ENCODE results near the gene RNF133.

The RNF133 gene

GRCh38 chr7:122724366-122724765 lies 25.4 kb upstream of the RNF133 start:
- Histone ChIP-seq H3K9me3 (ENCODE audit: insufficient read depth, low read length) (no peaks in the 10 kb centered on the region), H3K27ac (ENCODE audit: low read length) (no peak overlapping the region), H3K79me2 (ENCODE audit: low read length) (no peaks in the 10 kb centered on the region), H3K9ac (ENCODE audit: low read length) (no peak overlapping the region), H3K4me1 (ENCODE audit: low read length) (peaks cover 25% of the 10 kb centered on the region), H3K4me2 (ENCODE audit: low read length) (no peak overlapping the region), H4K20me1 (ENCODE audit: insufficient read depth, low read length) (no peaks in the 10 kb centered on the region), H3K4me3 (ENCODE audit: low read length) (no peak overlapping the region), H3K27me3 (ENCODE audit: low read depth, low read length) (no peaks in the 10 kb centered on the region), H2AFZ (ENCODE audit: low read depth, low read length) (no peak overlapping the region), H3K36me3 (replicated peaks; ENCODE audit: low read depth, low read length) (no peaks in the 10 kb centered on the region)
- TF ChIP-seq EZH2phosphoT487 (IDR thresholded peaks at IDR 0.05; ENCODE audit: low read depth) (no peak), CTCF (IDR thresholded peaks at IDR 0.05; ENCODE audit: low read depth, low read length) (no peak)

GRCh38 chr7:122719010-122719578 lies 20.2 kb upstream of the RNF133 start:
- Histone ChIP-seq H3K4me2 (ENCODE audit: low read length) (peak overlapping the region; percentile 60), H3K9ac (ENCODE audit: low read length) (no peak overlapping the region), H3K9me3 (ENCODE audit: insufficient read depth, low read length) (no peaks in the 10 kb centered on the region), H3K79me2 (ENCODE audit: low read length) (no peaks in the 10 kb centered on the region), H3K4me1 (ENCODE audit: low read length) (peaks cover 33% of the 10 kb centered on the region), H2AFZ (ENCODE audit: low read depth, low read length) (no peak overlapping the region), H3K4me3 (ENCODE audit: low read length) (peak overlapping the region; percentile 9; the same call in 1 of the 2 replicates), H3K27ac (ENCODE audit: low read length) (no peak overlapping the region; the same call in 1 of the 2 replicates), H3K27me3 (ENCODE audit: low read depth, low read length) (no peaks in the 10 kb centered on the region), H3K36me3 (replicated peaks; ENCODE audit: low read depth, low read length) (no peaks in the 10 kb centered on the region), H4K20me1 (ENCODE audit: insufficient read depth, low read length) (no peaks in the 10 kb centered on the region)
- TF ChIP-seq EZH2phosphoT487 (IDR thresholded peaks at IDR 0.05; ENCODE audit: low read depth) (no peak), CTCF (IDR thresholded peaks at IDR 0.05; ENCODE audit: low read depth, low read length) (no peak)

- Histone ChIP-seq H4K20me1 (ENCODE audit: insufficient read depth, low read length) (no peaks in the 10 kb centered on the region), H3K9me3 (ENCODE audit: insufficient read depth, low read length) (no peaks in the 10 kb centered on the region), H3K27ac (ENCODE audit: low read length) (no peak overlapping the region), H3K36me3 (replicated peaks; ENCODE audit: low read depth, low read length) (no peaks in the 10 kb centered on the region), H2AFZ (ENCODE audit: low read depth, low read length) (no peak overlapping the region), H3K4me1 (ENCODE audit: low read length) (peaks cover 33% of the 10 kb centered on the region), H3K4me3 (ENCODE audit: low read length) (no peak overlapping the region), H3K79me2 (ENCODE audit: low read length) (no peaks in the 10 kb centered on the region), H3K4me2 (ENCODE audit: low read length) (peak overlapping the region; percentile 18), H3K27me3 (ENCODE audit: low read depth, low read length) (no peaks in the 10 kb centered on the region), H3K9ac (ENCODE audit: low read length) (no peak overlapping the region)
- TF ChIP-seq CTCF (IDR thresholded peaks at IDR 0.05; ENCODE audit: low read depth, low read length) (no peak), EZH2phosphoT487 (IDR thresholded peaks at IDR 0.05; ENCODE audit: low read depth) (no peak)
Observed at GRCh38 chr7:122717356-122718089, 18.6 kb upstream of the RNF133 start.

- no peak for TF ChIP-seq EZH2phosphoT487 (IDR thresholded peaks at IDR 0.05; ENCODE audit: low read depth)
- H3K4me1 ChIP-seq (ENCODE audit: low read length), result peaks cover 33% of the 10 kb centered on the region
- H3K27me3 ChIP-seq (ENCODE audit: low read depth, low read length), result no peaks in the 10 kb centered on the region
- H3K9me3 ChIP-seq (ENCODE audit: insufficient read depth, low read length), result no peaks in the 10 kb centered on the region
- no peak overlapping the region for H3K4me3 ChIP-seq (ENCODE audit: low read length)
- no peak overlapping the region for H3K9ac ChIP-seq (ENCODE audit: low read length)
- H3K27ac ChIP-seq (ENCODE audit: low read length), result no peak overlapping the region
- H3K79me2 ChIP-seq (ENCODE audit: low read length), result no peaks in the 10 kb centered on the region
- H2AFZ ChIP-seq (ENCODE audit: low read depth, low read length), result no peak overlapping the region
- no peaks in the 10 kb centered on the region for H4K20me1 ChIP-seq (ENCODE audit: insufficient read depth, low read length)
- no peak overlapping the region for H3K4me2 ChIP-seq (ENCODE audit: low read length)
- no peaks in the 10 kb centered on the region for H3K36me3 ChIP-seq (replicated peaks; ENCODE audit: low read depth, low read length)
Observed at GRCh38 chr7:122715183-122715582, 16.3 kb upstream of the RNF133 start.
